GM12878 (cell line): Measurements from ENCODE around the gene AHCY. TPM values are rescaled to one million over a fixed set of nuclear protein-coding genes. Genes with fewer than 3 reads are reported as not detected.
A peak's percentile ranks its signal among the peaks of the same experiment; 100 is the strongest.

Experiments used
- ASH2L ChIP-seq: fragments of 300-600, 200-600 bp; sonication (generic); IDR thresholded peaks from 2 replicates; pipeline ENCODE4 v1.6.1; 2017; ENCODE audit warnings: low read depth, mild to moderate bottlenecking, borderline replicate concordance
- ETV6 ChIP-seq, 2 experiments: fragments of 450-650 bp in 1 of 2; IDR thresholded peaks in 1 of 2; conservative IDR thresholded peaks in 1 of 2; 2 replicates each; pipeline ENCODE4 v1.6.1; 2014; ENCODE audit warnings: antibody characterized with exemption in 1 of 2, borderline replicate concordance in 1 of 2, low read depth in 1 of 2, mild to moderate bottlenecking in 1 of 2, moderate library complexity in 1 of 2
- HDGF ChIP-seq: fragments of 450-650 bp; IDR thresholded peaks from 2 replicates; pipeline ENCODE4 v1.6.1; 2016; ENCODE audit warnings: antibody characterized with exemption
- MXI1 ChIP-seq: fragments of 150-350 bp; IDR thresholded peaks from 2 replicates; pipeline ENCODE4 v1.6.1; 2011; ENCODE audit warnings: low read depth, mild to moderate bottlenecking, inconsistent platforms, low read length, improper control_type of control experiment
- NFYA ChIP-seq: IDR thresholded peaks from 2 replicates; pipeline ENCODE4 v1.6.1; 2011; ENCODE audit warnings: low read depth, mild to moderate bottlenecking, low read length, improper control_type of control experiment, borderline replicate concordance
- NRF1 ChIP-seq: conservative IDR thresholded peaks from 2 replicates; pipeline ENCODE4 v1.6.1; 2011; ENCODE audit warnings: mild to moderate bottlenecking, low read depth, low read length, improper control_type of control experiment
- RFX5 ChIP-seq: IDR thresholded peaks from 2 replicates; pipeline ENCODE4 v1.6.1; 2011; ENCODE audit warnings: low read depth, low read length, improper control_type of control experiment
- SMAD5 ChIP-seq: IDR thresholded peaks from 2 replicates; pipeline ENCODE4 v1.6.1; 2016; ENCODE audit warnings: antibody characterized with exemption, low read depth
- SREBF2 ChIP-seq: IDR thresholded peaks from 2 replicates; pipeline ENCODE4 v1.6.1; 2012; ENCODE audit warnings: mild to moderate bottlenecking, low read length
- STAT1 ChIP-seq: fragments of 450-650 bp; conservative IDR thresholded peaks from 2 replicates; pipeline ENCODE4 v1.6.1; 2014; ENCODE audit warnings: antibody characterized with exemption, mild to moderate bottlenecking
- STAT3 ChIP-seq: IDR thresholded peaks from 2 replicates; pipeline ENCODE4 v1.6.1; 2011; ENCODE audit warnings: low read depth, low read length, improper control_type of control experiment
- TARDBP ChIP-seq: IDR thresholded peaks from 2 replicates; pipeline ENCODE4 v1.6.1; 2016; ENCODE audit warnings: borderline replicate concordance
- TBL1XR1 ChIP-seq: IDR thresholded peaks from 2 replicates; pipeline ENCODE4 v1.6.1; 2012; ENCODE audit warnings: low read depth, low read length, improper control_type of control experiment
- ZNF24 ChIP-seq: fragments of 450-650 bp; IDR thresholded peaks from 2 replicates; pipeline ENCODE4 v1.6.1; 2017; ENCODE audit warnings: antibody characterized with exemption, mild to moderate bottlenecking
- polyA plus RNA-seq, 11 experiments: library from polyadenylated mRNA; depleted of rRNA in 4 of 11; unstranded in 6 of 11; stranded (reverse) in 5 of 11; fragments of >200 nt; fragmentation: Nextera tagmentation in 4 of 11; fragmentation: Illumina TruSeq in 1 of 11; extraction: Ambion mirVana in 4 of 11; extraction: Trizol in 1 of 11; gene quantifications; 1 replicate in 1 of 11; 2 replicates in 10 of 11; pipeline versions ENCODE4 v1.2.1 to v1.2.3, GENCODE V29; 2011 to 2016; ENCODE audit warnings: inconsistent platforms in 2 of 11, missing spikeins in 2 of 11, low read depth in 1 of 11
- total RNA-seq, 4 experiments: library from RNA; depleted of rRNA in 3 of 4; stranded (reverse); fragments of >200 nt in 3 of 4; fragmentation: Illumina TruSeq in 1 of 4; extraction: Trizol in 1 of 4; gene quantifications; 2 replicates each; pipeline versions ENCODE4 v1.2.1 to v1.2.3, GENCODE V29; 2013 to 2021
- TF ChIP-seq, protein P1 (sequence below): IDR thresholded peaks from 2 replicates; pipeline ENCODE4 v1.6.1; 2012; ENCODE audit warnings: low read depth, low read length, improper control_type of control experiment
- TF ChIP-seq, protein P2 (sequence below): fragments of 450-650 bp; IDR thresholded peaks from 2 replicates; pipeline ENCODE4 v1.6.1; 2018; ENCODE audit warnings: borderline replicate concordance, mild to moderate bottlenecking; ENCODE audit not compliant: partially characterized antibody
- TF ChIP-seq, protein P3 (sequence below): fragments of 450-650 bp; formaldehyde crosslinking; IDR thresholded peaks from 2 replicates; pipeline ENCODE4 v1.4.0; 2022; ENCODE audit warnings: mild to moderate bottlenecking, moderate library complexity
- TF ChIP-seq, protein P4 (sequence below): fragments of 450-650 bp; IDR thresholded peaks from 2 replicates; pipeline ENCODE4 v1.6.1; 2017; ENCODE audit warnings: mild to moderate bottlenecking, moderate library complexity
- TF ChIP-seq, protein P5 (sequence below): fragments of 150-350 bp; IDR thresholded peaks from 2 replicates; pipeline ENCODE4 v1.6.1; 2014; ENCODE audit warnings: mild to moderate bottlenecking, low read depth, low read length

Gene AHCY
- total and polyA plus RNA-seq, 10 of the 15 experiments (the other 5 are each of a cell fraction or from before 2014, with no cell fraction given): 84.9 to 223 (median 181) TPM

DNA sequence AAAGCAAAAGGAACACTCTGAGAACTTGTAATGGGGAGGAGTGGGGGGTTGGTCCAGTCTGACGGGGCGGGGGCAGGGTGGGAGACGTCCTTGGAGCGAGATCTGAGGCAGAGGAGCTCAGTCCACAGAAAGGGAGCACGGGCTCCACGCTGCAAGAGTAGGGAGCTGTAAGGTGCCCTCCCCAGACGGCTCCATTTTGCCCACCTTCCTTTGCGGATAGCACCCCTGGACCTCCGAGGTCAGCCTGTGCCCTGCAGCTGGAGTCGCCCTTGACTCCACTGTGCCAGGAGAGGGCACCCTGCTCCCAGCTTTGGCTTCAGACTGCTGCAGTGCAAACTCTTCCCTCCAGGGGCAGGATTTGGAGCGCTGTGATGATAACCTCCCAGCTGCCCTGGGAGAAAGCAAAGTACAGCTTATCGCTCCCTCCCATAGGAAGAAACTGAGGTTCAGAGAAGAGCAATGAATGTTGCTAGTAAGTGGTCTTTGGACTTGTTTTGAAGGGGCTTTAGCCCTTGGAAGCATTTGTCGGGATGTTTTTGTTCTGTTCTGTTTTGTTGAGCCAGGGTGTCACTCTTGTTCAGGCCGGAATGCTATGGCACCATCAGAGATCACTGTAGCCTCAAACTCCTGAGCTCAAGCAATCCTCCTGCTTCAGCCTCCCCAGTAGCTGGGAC, 9.5 kb upstream of the AHCY start (continued):
- TF ChIP-seq, protein P1, sequence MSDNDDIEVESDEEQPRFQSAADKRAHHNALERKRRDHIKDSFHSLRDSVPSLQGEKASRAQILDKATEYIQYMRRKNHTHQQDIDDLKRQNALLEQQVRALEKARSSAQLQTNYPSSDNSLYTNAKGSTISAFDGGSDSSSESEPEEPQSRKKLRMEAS: no peak
- TF ChIP-seq ASH2L (no peak), RFX5 (no peak), NRF1 (no peak), ZNF24 (no peak), MXI1 (no peak), ETV6 (conservative IDR thresholded peaks at IDR 0.05 in 1 of 2, IDR thresholded peaks at IDR 0.05 in 1 of 2; ENCODE audit: borderline replicate concordance in 1 of 2, low read depth in 1 of 2) (no peak), SREBF2 (no peak), NFYA (no peak), HDGF (no peak), TBL1XR1 (no peak), SMAD5 (no peak), STAT1 (0 out of 2 replicates have a peak, but pooled peaks have one; percentile 40), TARDBP (peak; percentile 52; the same call in 1 of the 2 replicates), STAT3 (no peak)
- TF ChIP-seq, protein P2, sequence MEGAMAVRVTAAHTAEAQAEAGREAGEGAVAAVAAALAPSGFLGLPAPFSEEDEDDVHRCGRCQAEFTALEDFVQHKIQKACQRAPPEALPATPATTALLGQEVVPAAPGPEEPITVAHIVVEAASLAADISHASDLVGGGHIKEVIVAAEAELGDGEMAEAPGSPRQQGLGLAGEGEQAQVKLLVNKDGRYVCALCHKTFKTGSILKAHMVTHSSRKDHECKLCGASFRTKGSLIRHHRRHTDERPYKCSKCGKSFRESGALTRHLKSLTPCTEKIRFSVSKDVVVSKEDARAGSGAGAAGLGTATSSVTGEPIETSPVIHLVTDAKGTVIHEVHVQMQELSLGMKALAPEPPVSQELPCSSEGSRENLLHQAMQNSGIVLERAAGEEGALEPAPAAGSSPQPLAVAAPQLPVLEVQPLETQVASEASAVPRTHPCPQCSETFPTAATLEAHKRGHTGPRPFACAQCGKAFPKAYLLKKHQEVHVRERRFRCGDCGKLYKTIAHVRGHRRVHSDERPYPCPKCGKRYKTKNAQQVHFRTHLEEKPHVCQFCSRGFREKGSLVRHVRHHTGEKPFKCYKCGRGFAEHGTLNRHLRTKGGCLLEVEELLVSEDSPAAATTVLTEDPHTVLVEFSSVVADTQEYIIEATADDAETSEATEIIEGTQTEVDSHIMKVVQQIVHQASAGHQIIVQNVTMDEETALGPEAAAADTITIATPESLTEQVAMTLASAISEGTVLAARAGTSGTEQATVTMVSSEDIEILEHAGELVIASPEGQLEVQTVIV: no peak
- TF ChIP-seq, protein P3, sequence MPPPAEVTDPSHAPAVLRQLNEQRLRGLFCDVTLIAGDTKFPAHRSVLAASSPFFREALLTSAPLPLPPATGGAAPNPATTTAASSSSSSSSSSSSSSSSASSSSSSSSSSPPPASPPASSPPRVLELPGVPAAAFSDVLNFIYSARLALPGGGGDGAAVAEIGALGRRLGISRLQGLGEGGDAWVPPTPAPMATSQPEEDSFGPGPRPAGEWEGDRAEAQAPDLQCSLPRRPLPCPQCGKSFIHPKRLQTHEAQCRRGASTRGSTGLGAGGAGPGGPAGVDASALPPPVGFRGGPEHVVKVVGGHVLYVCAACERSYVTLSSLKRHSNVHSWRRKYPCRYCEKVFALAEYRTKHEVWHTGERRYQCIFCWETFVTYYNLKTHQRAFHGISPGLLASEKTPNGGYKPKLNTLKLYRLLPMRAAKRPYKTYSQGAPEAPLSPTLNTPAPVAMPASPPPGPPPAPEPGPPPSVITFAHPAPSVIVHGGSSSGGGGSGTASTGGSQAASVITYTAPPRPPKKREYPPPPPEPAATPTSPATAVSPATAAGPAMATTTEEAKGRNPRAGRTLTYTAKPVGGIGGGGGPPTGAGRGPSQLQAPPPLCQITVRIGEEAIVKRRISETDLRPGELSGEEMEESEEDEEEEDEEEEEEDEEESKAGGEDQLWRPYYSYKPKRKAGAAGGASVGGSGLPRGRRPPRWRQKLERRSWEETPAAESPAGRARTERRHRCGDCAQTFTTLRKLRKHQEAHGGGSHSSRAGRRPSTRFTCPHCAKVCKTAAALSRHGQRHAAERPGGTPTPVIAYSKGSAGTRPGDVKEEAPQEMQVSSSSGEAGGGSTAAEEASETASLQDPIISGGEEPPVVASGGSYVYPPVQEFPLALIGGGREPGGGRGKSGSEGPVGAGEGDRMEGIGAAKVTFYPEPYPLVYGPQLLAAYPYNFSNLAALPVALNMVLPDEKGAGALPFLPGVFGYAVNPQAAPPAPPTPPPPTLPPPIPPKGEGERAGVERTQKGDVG (CRISPR knock-in tag): no peak
- TF ChIP-seq, protein P4, sequence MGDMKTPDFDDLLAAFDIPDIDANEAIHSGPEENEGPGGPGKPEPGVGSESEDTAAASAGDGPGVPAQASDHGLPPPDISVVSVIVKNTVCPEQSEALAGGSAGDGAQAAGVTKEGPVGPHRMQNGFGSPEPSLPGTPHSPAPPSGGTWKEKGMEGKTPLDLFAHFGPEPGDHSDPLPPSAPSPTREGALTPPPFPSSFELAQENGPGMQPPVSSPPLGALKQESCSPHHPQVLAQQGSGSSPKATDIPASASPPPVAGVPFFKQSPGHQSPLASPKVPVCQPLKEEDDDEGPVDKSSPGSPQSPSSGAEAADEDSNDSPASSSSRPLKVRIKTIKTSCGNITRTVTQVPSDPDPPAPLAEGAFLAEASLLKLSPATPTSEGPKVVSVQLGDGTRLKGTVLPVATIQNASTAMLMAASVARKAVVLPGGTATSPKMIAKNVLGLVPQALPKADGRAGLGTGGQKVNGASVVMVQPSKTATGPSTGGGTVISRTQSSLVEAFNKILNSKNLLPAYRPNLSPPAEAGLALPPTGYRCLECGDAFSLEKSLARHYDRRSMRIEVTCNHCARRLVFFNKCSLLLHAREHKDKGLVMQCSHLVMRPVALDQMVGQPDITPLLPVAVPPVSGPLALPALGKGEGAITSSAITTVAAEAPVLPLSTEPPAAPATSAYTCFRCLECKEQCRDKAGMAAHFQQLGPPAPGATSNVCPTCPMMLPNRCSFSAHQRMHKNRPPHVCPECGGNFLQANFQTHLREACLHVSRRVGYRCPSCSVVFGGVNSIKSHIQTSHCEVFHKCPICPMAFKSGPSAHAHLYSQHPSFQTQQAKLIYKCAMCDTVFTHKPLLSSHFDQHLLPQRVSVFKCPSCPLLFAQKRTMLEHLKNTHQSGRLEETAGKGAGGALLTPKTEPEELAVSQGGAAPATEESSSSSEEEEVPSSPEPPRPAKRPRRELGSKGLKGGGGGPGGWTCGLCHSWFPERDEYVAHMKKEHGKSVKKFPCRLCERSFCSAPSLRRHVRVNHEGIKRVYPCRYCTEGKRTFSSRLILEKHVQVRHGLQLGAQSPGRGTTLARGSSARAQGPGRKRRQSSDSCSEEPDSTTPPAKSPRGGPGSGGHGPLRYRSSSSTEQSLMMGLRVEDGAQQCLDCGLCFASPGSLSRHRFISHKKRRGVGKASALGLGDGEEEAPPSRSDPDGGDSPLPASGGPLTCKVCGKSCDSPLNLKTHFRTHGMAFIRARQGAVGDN: no peak
- TF ChIP-seq, protein P5, sequence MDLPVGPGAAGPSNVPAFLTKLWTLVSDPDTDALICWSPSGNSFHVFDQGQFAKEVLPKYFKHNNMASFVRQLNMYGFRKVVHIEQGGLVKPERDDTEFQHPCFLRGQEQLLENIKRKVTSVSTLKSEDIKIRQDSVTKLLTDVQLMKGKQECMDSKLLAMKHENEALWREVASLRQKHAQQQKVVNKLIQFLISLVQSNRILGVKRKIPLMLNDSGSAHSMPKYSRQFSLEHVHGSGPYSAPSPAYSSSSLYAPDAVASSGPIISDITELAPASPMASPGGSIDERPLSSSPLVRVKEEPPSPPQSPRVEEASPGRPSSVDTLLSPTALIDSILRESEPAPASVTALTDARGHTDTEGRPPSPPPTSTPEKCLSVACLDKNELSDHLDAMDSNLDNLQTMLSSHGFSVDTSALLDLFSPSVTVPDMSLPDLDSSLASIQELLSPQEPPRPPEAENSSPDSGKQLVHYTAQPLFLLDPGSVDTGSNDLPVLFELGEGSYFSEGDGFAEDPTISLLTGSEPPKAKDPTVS: no peak
